ENCODE data around the gene CCDC82.

DNA sequence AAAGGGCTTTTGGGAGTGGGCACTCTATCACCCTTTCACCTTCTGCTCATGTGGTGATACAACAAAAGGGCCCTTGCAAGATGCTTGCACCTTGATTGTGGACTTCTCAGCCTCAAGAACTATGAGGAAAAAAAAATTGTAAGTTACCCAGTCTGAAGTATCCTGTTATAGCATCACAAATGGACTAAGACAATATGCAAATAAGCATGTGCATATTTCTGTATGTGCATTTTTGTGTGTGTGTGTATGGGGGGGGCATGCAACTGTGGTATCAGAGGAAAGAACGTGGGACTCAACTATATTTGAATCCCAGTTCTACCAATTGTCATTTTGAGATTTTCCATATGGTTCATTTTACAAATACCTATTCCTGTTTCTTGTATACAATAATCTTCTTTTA lies 11.0 kb upstream of the CCDC82 start:
- TF ChIP-seq CTCF (IDR thresholded peaks at IDR 0.05; ENCODE audit: low read length) (no peak), EZH2 (optimal IDR thresholded peaks at IDR 0.05; ENCODE audit: low read depth, low read length) (no peak), EZH2phosphoT487 (IDR thresholded peaks at IDR 0.05; ENCODE audit: low read length) (no peak)
